Pancreas (tissue), 10 donors: Measurements from ENCODE around the gene ADAMTS5. TPM values are rescaled to one million over a fixed set of nuclear protein-coding genes. Genes with fewer than 3 reads are reported as not detected.

Source experiments
- ATAC-seq, 4 donors: fragments of 200-7000 bp; cut with Tn5 transposase; one replicate each; pipeline versions ENCODE4 v1.8.0 to v1.9.1; 2020; ENCODE audit warnings: mild to moderate bottlenecking in 4 of 4, moderate library complexity in 4 of 4
- DNase-seq, 6 donors: peaks; one replicate each; pipeline ENCODE4 v3.0.0-alpha.2; 2020
- FAIRE-seq: peaks from 2 replicates; lab custom pipeline; 2012; peaks lifted over from hg19 to GRCh38; lab: Jason Lieb, UNC
- H3K27ac ChIP-seq, 4 donors: fragments of 200-600 bp; sonication (generic); 1 replicate in 3 of 4; 2 replicates in 1 of 4; pipeline versions ENCODE4 v1.5.0 to v1.8.0; 2020
- H3K27me3 ChIP-seq, 4 donors: fragments of 200-600 bp; one replicate each; pipeline ENCODE4 v1.8.0; 2021
- H3K36me3 ChIP-seq, 3 donors: fragments of 200-600 bp; sonication (generic) in 1 of 3; one replicate each; pipeline versions ENCODE4 v1.5.0 to v1.8.0; 2020 to 2021
- H3K4me1 ChIP-seq, 3 donors: fragments of 200-600 bp; one replicate each; pipeline ENCODE4 v1.8.0; 2021
- H3K4me3 ChIP-seq, 4 donors: fragments of 200-600 bp; sonication (generic) in 2 of 4; one replicate each; pipeline versions ENCODE4 v1.5.0 to v1.8.0; 2020 to 2021
- H3K9me3 ChIP-seq, 4 donors: fragments of 200-600 bp; one replicate each; pipeline ENCODE4 v1.8.0; 2021
- CTCF ChIP-seq, 4 donors: fragments of 200-600 bp; sonication (generic) in 3 of 4; IDR thresholded peaks; one replicate each; pipeline versions ENCODE4 v1.5.0 to v1.8.0; 2021; ENCODE audit warnings: antibody characterized with exemption in 4 of 4
- WGBS, 2 donors: extraction: QIAGEN DNeasy Blood & Tissue Kit; methylation state at CpG; one replicate each; pipeline ENCODE4 v1.1.7; 2013; 5-methylcytosine and 5-hydroxymethylcytosine counted together
- intact Hi-C, 3 donors: fragments of 100-400 bp; cut with DNase I; formaldehyde crosslinking; loops; one replicate each; pipeline versions ENCODE4 v1.11.1 to v1.14.2; 2022
- polyA plus RNA-seq, 2 donors: library from polyadenylated mRNA; stranded (reverse); fragments of 200-250 nt; gene quantifications; one replicate each; pipeline ENCODE4 v1.2.3, GENCODE V29; 2013
- total RNA-seq, 6 donors: library from RNA; stranded (reverse); fragmentation: NEBNext Ultra II Directional in 4 of 6; extraction: Animal tissue kit (Norgen Biotek cat#: 25700) in 4 of 6; gene quantifications; one replicate each; pipeline versions ENCODE4 v1.2.1 to v1.2.4, GENCODE V29; 2021 to 2023
- donor health status: healthy with polysubstance abuse.
- donor health status: DM: no; HTN: no; CAD: no; lungs with moderate emphysema.
- donor health status: DM: no; HTN: no; CAD: no.
- donor health status: control.
- donor health status: control.
- donor health status: Bipolar disorder and iron deficiency.
- donor health status: DM: yes; HTN: yes; CAD: no.
- donor health status: DM: no; HTN: no; CAD: no.
- donor health status: DM: no; HTN: no; CAD: no.
- donor health status: DM: yes; HTN: yes; CAD: no.

Gene ADAMTS5
- total RNA-seq (1 to 10 TPM in 1 of 6 donors, under 1 TPM in 5; 0.14 to 3.4 (median 0.61) TPM), polyA plus RNA-seq (under 1 TPM; 0.46 to 0.54 TPM)

- peak within 1 kb of the TSS; percentile 13 to 56 (median 28) for H3K4me3 ChIP-seq
- WGBS, 2 donors: 2 to 3% methylated on average over 55 of the region's 55 CpGs
- no peak for TF ChIP-seq CTCF (IDR thresholded peaks at IDR 0.05)
- intact Hi-C loops: no loop called here
- peaks cover 0 to 14% (median 4%) of the 10 kb centered on the region in 4 donors for H3K27me3 ChIP-seq
- H3K9me3 ChIP-seq: no peaks in the 10 kb centered on the region
- peaks cover 0 to 5% (median 0%) of the 10 kb centered on the region in 3 donors for H3K4me1 ChIP-seq
- DNase-seq (peak in 5 of 6 donors; percentile 12 to 59 (median 17)), ATAC-seq (peak; percentile 21 to 45 (median 34)), FAIRE-seq (no peak)
- H3K27ac ChIP-seq: no peak within 1 kb of the TSS
- no peaks in the 10 kb centered on the region for H3K36me3 ChIP-seq
These were observed at the start of gene ADAMTS5 for GRCh38 chr21:26967062-26967913. Gene ADAMTS5, minus strand, starts transcription at chr21:26967088. Its CDS starts 697 bp downstream, at chr21:26966391.

GRCh38 chr21:27001526-27001925 lies 34.6 kb upstream of the ADAMTS5 start:
- no peak overlapping the region for H3K4me3 ChIP-seq
- WGBS, 2 donors: 71 to 78% methylated on average over 1 of the region's 1 CpG
- no peak for TF ChIP-seq CTCF (IDR thresholded peaks at IDR 0.05)
- DNase-seq (no peak), FAIRE-seq (no peak), ATAC-seq (no peak)
- no peaks in the 10 kb centered on the region for H3K4me1 ChIP-seq
- no peaks in the 10 kb centered on the region for H3K36me3 ChIP-seq
- H3K9me3 ChIP-seq: no peaks in the 10 kb centered on the region
- no peaks in the 10 kb centered on the region for H3K27me3 ChIP-seq
- no peak overlapping the region for H3K27ac ChIP-seq
- intact Hi-C loops: no loop called here

- intact Hi-C loops: no loop called here
- WGBS, 2 donors: 76 to 83% methylated on average over 5 of the region's 5 CpGs
- FAIRE-seq (no peak), ATAC-seq (no peak), DNase-seq (no peak)
- no peak overlapping the region for H3K27ac ChIP-seq
- no peaks in the 10 kb centered on the region for H3K9me3 ChIP-seq
- no peaks in the 10 kb centered on the region for H3K4me1 ChIP-seq
- H3K27me3 ChIP-seq: no peaks in the 10 kb centered on the region
- TF ChIP-seq CTCF (IDR thresholded peaks at IDR 0.05): no peak
- H3K4me3 ChIP-seq: no peak overlapping the region
- no peaks in the 10 kb centered on the region for H3K36me3 ChIP-seq
These were observed 16.7 kb upstream of the ADAMTS5 start for GRCh38 chr21:26983576-26983975.

GRCh38 chr21:26982767-26983166 lies 15.9 kb upstream of the ADAMTS5 start:
- DNase-seq (peak in 1 of 6 donors; percentile 10), FAIRE-seq (no peak), ATAC-seq (peak in 2 of 4 donors; percentile 50 to 52)
- no peaks in the 10 kb centered on the region for H3K36me3 ChIP-seq
- no peak overlapping the region for H3K4me3 ChIP-seq
- intact Hi-C loops: no loop called here
- WGBS, 2 donors: 67 to 69% methylated on average over 2 of the region's 2 CpGs
- no peak overlapping the region for H3K27ac ChIP-seq
- TF ChIP-seq CTCF (IDR thresholded peaks at IDR 0.05): no peak
- no peaks in the 10 kb centered on the region for H3K9me3 ChIP-seq
- H3K4me1 ChIP-seq: no peaks in the 10 kb centered on the region
- no peaks in the 10 kb centered on the region for H3K27me3 ChIP-seq

GRCh38 chr21:26977746-26978145 lies 10.9 kb upstream of the ADAMTS5 start:
- no peaks in the 10 kb centered on the region for H3K4me1 ChIP-seq
- FAIRE-seq: no peak

More at GRCh38 chr21:26977746-26978145, 10.9 kb upstream of the ADAMTS5 start:
- H3K27ac ChIP-seq: no peak overlapping the region
- TF ChIP-seq CTCF (IDR thresholded peaks at IDR 0.05): no peak
- intact Hi-C loops: no loop called here
- no peaks in the 10 kb centered on the region for H3K9me3 ChIP-seq
- ATAC-seq (no peak), DNase-seq (no peak)
- no peaks in the 10 kb centered on the region for H3K36me3 ChIP-seq
- H3K27me3 ChIP-seq: no peaks in the 10 kb centered on the region
- 72 to 73% methylated on average over 3 of the region's 3 CpGs for WGBS, 2 donors
- no peak overlapping the region for H3K4me3 ChIP-seq
